HCT116 (cell line): ENCODE data around the gene SLC25A20.

Experiments used
- CTCF ChIP-seq, 3 experiments: fragments of 200-600 bp in 1 of 3; sonication (generic) in 1 of 3; IDR thresholded peaks in 2 of 3; conservative IDR thresholded peaks in 1 of 3; 2 replicates each; pipeline ENCODE4 v1.5.1; 2012 to 2017; ENCODE audit warnings: low read depth in 2 of 3, low read length in 2 of 3, antibody characterized with exemption in 1 of 3, borderline replicate concordance in 1 of 3, control low read depth in 1 of 3, mild to moderate bottlenecking in 1 of 3, mixed read lengths in 1 of 3, mixed run types in 1 of 3, moderate library complexity in 1 of 3; ENCODE audit not compliant: insufficient read depth in 1 of 3
- MAX ChIP-seq: IDR thresholded peaks from 2 replicates; pipeline ENCODE4 v1.6.1; 2012
- POLR2AphosphoS5 ChIP-seq: IDR thresholded peaks from 2 replicates; pipeline ENCODE4 v1.6.1; 2011; ENCODE audit warnings: mild to moderate bottlenecking, low read depth, low read length, moderate library complexity
- SRF ChIP-seq: IDR thresholded peaks from 2 replicates; pipeline ENCODE4 v1.6.1; 2012; ENCODE audit warnings: low read depth

- TF ChIP-seq CTCF (IDR thresholded peaks at IDR 0.05 in 2 of 3, conservative IDR thresholded peaks at IDR 0.05 in 1 of 3; ENCODE audit: borderline replicate concordance in 1 of 3, insufficient read depth in 1 of 3, low read depth in 2 of 3, low read length in 2 of 3) (no peak), MAX (no peak), SRF (no peak), POLR2AphosphoS5 (no peak)
These were observed 29.2 kb upstream of the SLC25A20 start for GRCh38 chr3:48927928-48928327.
